Ovary (tissue), 3 donors: ENCODE data around the gene OPHN1.

Source experiments
- CTCF ChIP-seq, 3 donors: fragments of 450-650 bp in 2 of 3; fragments of 200-600 bp in 1 of 3; IDR thresholded peaks; one replicate each; pipeline versions ENCODE4 v1.5.1 to v1.8.0; 2016 to 2022; ENCODE audit warnings: antibody characterized with exemption in 3 of 3, mild to moderate bottlenecking in 1 of 3
- EP300 ChIP-seq: sonication (generic); formaldehyde crosslinking; IDR thresholded peaks from one replicate; pipeline ENCODE4 v1.6.1; 2017; ENCODE audit warnings: antibody characterized with exemption
- POLR2A ChIP-seq: fragments of 450-650 bp; IDR thresholded peaks from one replicate; pipeline ENCODE4 v1.6.1; 2017; ENCODE audit warnings: antibody characterized with exemption, mild to moderate bottlenecking, moderate library complexity
- donor health status: DM: no; HTN: no; CAD: no.

- TF ChIP-seq POLR2A, result no peak
- no peak for TF ChIP-seq CTCF (IDR thresholded peaks at IDR 0.05)
- TF ChIP-seq EP300, result no peak
Measured at GRCh38 chrX:68072041-68072440, 361.3 kb downstream of the OPHN1 start.
